ENCODE measurements around the gene LMLN. TPM values are rescaled to one million over a fixed set of nuclear protein-coding genes. Genes with fewer than 3 reads are reported as not detected.

LMLN gene
- total and polyA plus RNA-seq, 2 of the 8 experiments (the other 6 are each of a cell fraction or from before 2014, with no cell fraction given), result 3.9 to 5.0 TPM

- TF ChIP-seq GABPA (IDR thresholded peaks at IDR 0.05; ENCODE audit: borderline replicate concordance, insufficient read depth, low read length) (no peak), JUND (IDR thresholded peaks at IDR 0.05; ENCODE audit: low read length) (0 out of 2 replicates have a peak, but pooled peaks have one; percentile 30), EGR1 (IDR thresholded peaks at IDR 0.05; ENCODE audit: borderline replicate concordance, low read depth, low read length) (0 out of 2 replicates have a peak, but pooled peaks have one; percentile 40), ZNF274 (IDR thresholded peaks at IDR 0.05; ENCODE audit: borderline replicate concordance, extremely low read depth, low read length) (no peak), SAP30 (IDR thresholded peaks at IDR 0.05; ENCODE audit: insufficient read depth, insufficient replicate concordance, low read length) (peak; percentile 82), SUZ12 (IDR thresholded peaks at IDR 0.05; ENCODE audit: low read length) (no peak), NRF1 (IDR thresholded peaks at IDR 0.05; ENCODE audit: low read depth, low read length) (no peak), RAD21 (IDR thresholded peaks at IDR 0.05 in 1 of 2, conservative IDR thresholded peaks at IDR 0.05 in 1 of 2; ENCODE audit: low read depth in 2 of 2, low read length in 2 of 2) (no peak), MAFK (IDR thresholded peaks at IDR 0.05; ENCODE audit: low read depth, low read length) (no peak), MAX (IDR thresholded peaks at IDR 0.05) (peak; percentile 75), YY1 (IDR thresholded peaks at IDR 0.05; ENCODE audit: low read depth, low read length) (peak; percentile 97), JUN (IDR thresholded peaks at IDR 0.05; ENCODE audit: low read depth, low read length) (no peak), FOSL1 (IDR thresholded peaks at IDR 0.05; ENCODE audit: insufficient read depth, low read depth, low read length) (no peak), HDAC6 (IDR thresholded peaks at IDR 0.05; ENCODE audit: low read depth, low read length) (no peak), TAF1 (IDR thresholded peaks at IDR 0.05; ENCODE audit: low read depth, low read length) (peak; percentile 98), NANOG (IDR thresholded peaks at IDR 0.05; ENCODE audit: insufficient read depth, low read depth, low read length, poor library complexity, severe bottlenecking) (no peak), BACH1 (IDR thresholded peaks at IDR 0.05; ENCODE audit: low read length) (no peak), CTBP2 (IDR thresholded peaks at IDR 0.05; ENCODE audit: borderline replicate concordance, insufficient read depth, insufficient read length, low read length) (no peak), POLR2A (IDR thresholded peaks at IDR 0.05; ENCODE audit: control extremely low read depth in 1 of 2, low read depth in 2 of 2, low read length in 2 of 2) (peak; percentile 93 to 96), KDM1A (IDR thresholded peaks at IDR 0.05; ENCODE audit: borderline replicate concordance, low read length) (no peak)
- TF ChIP-seq, protein P1, sequence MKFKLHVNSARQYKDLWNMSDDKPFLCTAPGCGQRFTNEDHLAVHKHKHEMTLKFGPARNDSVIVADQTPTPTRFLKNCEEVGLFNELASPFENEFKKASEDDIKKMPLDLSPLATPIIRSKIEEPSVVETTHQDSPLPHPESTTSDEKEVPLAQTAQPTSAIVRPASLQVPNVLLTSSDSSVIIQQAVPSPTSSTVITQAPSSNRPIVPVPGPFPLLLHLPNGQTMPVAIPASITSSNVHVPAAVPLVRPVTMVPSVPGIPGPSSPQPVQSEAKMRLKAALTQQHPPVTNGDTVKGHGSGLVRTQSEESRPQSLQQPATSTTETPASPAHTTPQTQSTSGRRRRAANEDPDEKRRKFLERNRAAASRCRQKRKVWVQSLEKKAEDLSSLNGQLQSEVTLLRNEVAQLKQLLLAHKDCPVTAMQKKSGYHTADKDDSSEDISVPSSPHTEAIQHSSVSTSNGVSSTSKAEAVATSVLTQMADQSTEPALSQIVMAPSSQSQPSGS (IDR thresholded peaks at IDR 0.05; ENCODE audit: low read length), result peak; percentile 67; the same call in 1 of the 2 replicates
These were observed 10.0 kb upstream of the LMLN start, which contains the start of gene RPL35A (continued) for GRCh38 chr3:197949778-197950676.

All from H1 (cell line).